AG09319 (cell line): ENCODE measurements around the gene PCSK1.

Experiments used
- DNase-seq: peaks from one replicate; pipeline ENCODE4 v3.0.0-alpha.2; 2010; ENCODE audit warnings: low read depth; ENCODE audit errors: extremely low read depth
- TF ChIP-seq, protein P1 (sequence below): IDR thresholded peaks from 2 replicates; pipeline ENCODE4 v1.5.1; 2011; ENCODE audit warnings: low read depth, mild to moderate bottlenecking, inconsistent platforms, low read length, moderate library complexity

PCSK1 gene

DNA sequence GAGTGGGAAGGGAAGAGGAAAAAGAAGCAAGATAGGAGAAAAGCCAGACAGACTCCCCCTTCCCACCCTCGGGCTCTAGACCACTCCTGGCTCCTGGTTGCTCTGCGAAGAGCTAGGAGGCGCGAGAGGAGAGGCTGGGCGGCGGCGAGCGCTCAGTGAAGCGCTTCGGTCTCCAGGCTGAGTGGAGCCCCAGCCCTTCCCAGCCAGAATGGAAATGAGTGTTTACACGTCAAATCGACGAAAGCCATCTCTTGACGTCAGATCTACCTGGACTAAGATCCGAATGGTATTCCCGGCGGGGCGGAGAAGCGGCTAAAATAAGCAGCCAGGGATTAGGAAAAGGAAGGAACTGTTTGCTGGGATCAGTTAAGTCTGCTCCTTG, at the start of gene PCSK1:
Gene PCSK1, minus strand, starts transcription at position 183 of the 382 bp plus-strand sequence. CDS start 206 bp downstream, outside the sequence.
- TF ChIP-seq, protein P1, sequence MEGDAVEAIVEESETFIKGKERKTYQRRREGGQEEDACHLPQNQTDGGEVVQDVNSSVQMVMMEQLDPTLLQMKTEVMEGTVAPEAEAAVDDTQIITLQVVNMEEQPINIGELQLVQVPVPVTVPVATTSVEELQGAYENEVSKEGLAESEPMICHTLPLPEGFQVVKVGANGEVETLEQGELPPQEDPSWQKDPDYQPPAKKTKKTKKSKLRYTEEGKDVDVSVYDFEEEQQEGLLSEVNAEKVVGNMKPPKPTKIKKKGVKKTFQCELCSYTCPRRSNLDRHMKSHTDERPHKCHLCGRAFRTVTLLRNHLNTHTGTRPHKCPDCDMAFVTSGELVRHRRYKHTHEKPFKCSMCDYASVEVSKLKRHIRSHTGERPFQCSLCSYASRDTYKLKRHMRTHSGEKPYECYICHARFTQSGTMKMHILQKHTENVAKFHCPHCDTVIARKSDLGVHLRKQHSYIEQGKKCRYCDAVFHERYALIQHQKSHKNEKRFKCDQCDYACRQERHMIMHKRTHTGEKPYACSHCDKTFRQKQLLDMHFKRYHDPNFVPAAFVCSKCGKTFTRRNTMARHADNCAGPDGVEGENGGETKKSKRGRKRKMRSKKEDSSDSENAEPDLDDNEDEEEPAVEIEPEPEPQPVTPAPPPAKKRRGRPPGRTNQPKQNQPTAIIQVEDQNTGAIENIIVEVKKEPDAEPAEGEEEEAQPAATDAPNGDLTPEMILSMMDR: no peak
- no peak for DNase-seq

DNA sequence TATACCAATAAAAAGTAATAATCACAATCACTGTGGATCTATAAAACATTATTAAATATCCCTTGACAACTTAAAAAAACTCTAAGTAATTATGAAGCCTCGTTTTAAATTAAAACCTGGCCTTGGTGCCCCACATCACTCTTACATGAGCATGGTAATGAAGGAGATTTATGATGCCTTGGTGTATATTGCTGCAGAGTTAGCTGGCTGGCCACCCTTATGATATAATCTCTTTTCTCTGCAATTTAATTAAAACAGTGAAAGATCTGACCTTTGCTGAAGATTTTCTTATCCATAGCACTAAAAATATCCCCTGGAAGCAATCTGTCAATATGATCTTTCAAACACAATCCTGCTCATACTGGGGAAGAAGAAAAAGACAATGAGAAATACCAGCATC, 48.8 kb upstream of the PCSK1 start:
- TF ChIP-seq, protein P1: no peak
- no peak for DNase-seq

DNA sequence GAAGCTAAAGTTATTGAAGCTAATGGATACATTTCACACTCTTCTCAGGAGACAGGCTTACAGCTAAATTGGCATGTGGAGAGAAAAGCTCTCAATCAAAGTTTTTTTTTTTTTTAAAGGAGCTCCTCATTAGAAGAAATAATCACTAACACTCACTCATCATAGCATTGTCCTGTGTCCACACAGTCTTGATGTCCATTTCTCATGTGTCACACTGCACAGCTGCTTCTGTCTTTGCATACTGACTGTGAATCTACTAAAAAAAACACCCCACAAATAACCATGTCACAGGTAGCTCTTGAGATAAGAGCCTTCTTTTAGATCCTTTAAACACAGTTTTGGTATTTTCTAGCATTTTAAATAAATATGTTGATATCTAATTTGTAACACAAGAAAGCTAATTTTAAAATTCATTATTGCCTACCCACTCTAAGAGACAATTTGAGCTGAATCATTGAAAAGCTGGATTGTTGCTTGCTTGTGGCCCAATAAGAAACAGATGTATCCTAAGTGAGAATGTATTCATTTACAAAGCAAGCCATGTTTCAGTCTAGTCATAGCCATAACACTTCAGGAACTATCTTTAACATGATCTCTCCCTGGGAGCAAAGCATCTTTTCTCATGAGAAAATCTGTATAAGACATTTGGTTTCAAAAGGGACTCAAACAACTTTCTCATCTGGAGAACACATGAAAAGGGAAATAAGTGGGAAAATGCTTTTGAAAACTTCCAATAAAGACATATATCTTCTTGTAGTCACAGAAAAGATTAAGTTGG, 48.1 kb upstream of the PCSK1 start:
- no peak for DNase-seq
- TF ChIP-seq, protein P1: no peak

DNA sequence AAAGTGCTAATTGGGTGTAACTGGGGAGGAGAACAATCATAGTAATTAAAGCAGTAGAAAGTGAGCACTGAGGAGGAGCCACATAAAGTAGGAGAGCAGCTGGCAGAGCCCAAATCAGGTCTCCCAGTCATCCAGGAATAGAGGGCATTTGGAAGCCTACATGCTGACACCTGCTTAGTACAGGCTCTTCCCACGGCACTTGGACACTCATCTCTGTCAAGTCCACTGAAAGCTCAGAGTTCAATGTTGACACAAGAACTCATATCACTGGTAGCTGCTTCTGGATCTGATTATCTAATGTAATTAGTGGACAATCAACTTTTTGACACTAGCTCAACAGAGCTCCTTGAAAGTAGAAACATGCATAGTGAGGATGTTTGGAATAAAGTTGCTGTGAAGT, 45.9 kb upstream of the PCSK1 start:
- TF ChIP-seq, protein P1: no peak
- no peak for DNase-seq

DNA sequence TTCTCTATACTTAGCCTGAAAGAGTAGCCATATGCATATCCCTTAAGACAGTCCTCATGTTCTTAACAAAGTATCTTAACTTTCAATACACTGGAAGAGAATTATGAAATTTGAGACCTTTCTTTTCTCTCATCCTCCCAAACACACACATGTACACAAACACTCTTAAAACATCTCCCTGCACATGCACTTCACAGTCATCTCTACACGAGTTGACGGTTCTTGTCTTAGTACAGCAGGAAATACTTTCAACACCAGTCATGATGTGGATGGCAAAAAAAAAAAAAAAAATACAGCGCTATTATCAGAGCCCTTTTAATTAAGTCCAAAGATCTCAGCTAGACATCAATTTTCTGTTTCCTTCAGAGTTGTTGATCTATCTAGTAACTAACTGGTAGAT, 43.6 kb upstream of the PCSK1 start:
- TF ChIP-seq, protein P1: no peak
- no peak for DNase-seq

DNA sequence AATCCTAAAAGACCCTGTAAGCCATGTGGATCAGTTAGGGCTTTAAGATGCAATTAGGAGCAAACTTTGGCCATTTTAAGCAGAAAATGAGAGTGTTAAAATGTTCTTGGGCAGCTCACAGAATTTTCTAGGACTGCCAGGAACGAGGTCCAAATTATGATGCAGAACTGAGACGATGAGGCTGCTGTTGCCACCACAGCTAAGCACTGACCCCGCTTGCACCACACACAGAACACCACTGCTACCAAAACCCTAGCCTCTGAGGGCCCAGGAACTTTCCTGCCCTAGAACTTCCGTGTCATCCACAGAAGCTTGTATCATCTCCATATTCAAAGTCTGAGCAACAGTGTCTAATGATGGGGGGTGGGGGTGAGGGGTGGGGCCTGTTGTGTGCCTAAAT, 41.0 kb upstream of the PCSK1 start:
- TF ChIP-seq, protein P1: no peak
- no peak for DNase-seq

DNA sequence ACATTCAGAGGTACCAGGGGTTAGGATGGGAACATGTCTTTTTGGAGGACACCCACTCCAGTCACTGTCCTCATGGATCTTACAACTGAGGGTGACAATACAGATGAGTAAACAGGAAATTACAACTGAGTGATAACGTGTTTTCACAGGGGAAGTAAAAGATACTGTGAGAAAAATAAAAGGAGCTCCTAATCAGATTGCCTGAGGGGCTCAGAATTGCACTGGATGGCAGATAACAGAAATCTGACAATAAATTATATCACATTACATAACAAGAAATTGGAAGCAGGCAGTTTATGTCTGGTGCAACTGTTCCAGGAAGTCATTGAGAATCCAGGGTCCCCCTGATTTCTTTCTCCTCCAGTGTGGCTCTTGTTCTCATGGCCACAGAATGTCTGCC, 40.1 kb upstream of the PCSK1 start:
- DNase-seq: no peak
- TF ChIP-seq, protein P1: no peak
